Measurements from ENCODE around the gene TMPRSS7. TPM values are rescaled to one million over a fixed set of nuclear protein-coding genes. Genes with fewer than 3 reads are reported as not detected.

TMPRSS7 gene
- total RNA-seq, 4 donors from 2014 or later, result not detected

DNA sequence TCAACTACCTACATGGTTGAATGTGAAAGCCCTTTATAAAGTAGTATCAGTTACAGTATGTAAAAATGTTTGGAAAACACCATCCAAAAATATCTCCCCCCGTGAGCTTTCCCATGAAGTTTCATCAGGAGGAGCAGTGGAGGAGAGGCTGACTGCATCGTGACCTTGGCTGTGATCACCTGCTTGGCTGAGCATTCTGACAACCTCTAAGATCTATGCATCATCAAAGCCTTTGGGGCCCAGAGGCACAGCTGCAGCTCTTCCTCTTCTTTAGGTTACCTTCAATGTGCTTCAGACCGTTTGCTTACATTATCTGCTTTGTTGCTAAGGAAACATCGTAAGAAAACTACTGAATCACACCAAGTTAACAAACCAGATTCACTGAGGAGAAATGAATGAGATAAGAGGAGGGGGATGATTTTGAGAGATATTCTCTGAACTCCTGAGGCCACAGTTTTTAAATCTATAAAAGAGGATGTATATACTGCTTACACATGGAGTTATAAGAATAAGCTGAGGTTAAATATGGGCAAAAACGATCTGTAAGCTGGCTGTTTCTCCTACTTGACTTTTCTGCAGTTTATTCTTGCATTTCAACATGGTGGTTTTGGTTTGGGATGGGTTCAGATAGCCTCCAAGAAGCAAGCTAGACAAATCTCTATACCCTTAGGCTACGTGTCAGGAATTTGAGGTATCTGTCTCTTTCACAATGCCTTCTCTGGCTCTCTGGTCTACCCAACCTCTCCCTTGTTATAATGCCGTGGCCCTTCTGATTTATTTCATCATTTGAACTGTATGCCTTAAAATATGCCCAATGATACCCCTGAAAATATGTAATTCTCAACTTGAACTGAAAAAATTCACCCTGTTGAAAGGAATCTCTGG, 94.5 kb downstream of the TMPRSS7 start:
- 34 to 56% methylated on average over 7 of the region's 7 CpGs for WGBS, 2 donors

DNA sequence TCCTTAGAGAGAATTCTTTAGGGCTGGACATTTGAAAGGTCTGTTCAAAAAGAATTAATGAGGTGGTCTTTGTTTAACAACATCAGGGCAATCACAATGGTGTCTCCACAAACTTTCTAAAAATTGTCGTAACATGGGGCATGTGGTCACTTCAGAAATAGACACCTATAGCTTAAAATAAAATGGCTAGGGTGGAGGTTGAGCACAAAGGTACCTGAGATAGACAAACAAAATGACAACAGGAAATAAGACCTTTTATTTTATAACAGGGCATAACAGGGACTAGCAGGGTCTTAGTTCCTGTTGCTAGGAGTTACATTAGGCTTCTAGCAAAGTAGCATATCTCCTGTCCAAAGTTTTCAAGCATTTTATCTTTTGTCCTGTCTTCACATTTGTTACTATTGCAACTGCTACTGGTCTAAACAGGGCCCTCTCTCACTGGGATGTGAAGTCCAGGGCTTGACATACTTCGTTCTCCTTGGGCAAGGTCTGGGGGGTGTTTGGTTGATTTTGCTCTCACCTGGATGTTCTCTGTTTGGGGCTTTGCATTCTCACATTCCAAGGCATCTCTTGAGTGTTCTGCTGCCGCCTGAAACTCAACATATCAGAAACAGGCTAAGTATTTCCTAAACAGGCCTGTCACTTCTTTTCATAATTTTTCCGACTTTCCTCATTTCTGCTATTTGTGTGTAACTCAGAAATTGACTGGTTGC, 95.5 kb downstream of the TMPRSS7 start:
- H3K9me3 ChIP-seq, result no peaks in the 10 kb centered on the region
- no peak overlapping the region for H3K27ac ChIP-seq
- DNase-seq, result no peak
- H3K36me3 ChIP-seq, result peaks cover 0 to 5% (median 0%) of the 10 kb centered on the region in 3 donors
- no peak overlapping the region for H3K4me3 ChIP-seq
- 77 to 91% methylated on average over 4 of the region's 4 CpGs for WGBS, 2 donors
- intact Hi-C loops (cut with DNase I), result no loop called here
- peaks cover 0 to 25% (median 0%) of the 10 kb centered on the region in 3 donors for H3K4me1 ChIP-seq
- TF ChIP-seq, protein P1, sequence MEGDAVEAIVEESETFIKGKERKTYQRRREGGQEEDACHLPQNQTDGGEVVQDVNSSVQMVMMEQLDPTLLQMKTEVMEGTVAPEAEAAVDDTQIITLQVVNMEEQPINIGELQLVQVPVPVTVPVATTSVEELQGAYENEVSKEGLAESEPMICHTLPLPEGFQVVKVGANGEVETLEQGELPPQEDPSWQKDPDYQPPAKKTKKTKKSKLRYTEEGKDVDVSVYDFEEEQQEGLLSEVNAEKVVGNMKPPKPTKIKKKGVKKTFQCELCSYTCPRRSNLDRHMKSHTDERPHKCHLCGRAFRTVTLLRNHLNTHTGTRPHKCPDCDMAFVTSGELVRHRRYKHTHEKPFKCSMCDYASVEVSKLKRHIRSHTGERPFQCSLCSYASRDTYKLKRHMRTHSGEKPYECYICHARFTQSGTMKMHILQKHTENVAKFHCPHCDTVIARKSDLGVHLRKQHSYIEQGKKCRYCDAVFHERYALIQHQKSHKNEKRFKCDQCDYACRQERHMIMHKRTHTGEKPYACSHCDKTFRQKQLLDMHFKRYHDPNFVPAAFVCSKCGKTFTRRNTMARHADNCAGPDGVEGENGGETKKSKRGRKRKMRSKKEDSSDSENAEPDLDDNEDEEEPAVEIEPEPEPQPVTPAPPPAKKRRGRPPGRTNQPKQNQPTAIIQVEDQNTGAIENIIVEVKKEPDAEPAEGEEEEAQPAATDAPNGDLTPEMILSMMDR (IDR thresholded peaks at IDR 0.05), result no peak
- no peak for TF ChIP-seq POLR2A (IDR thresholded peaks at IDR 0.05)
- H3K27me3 ChIP-seq, result no peaks in the 10 kb centered on the region

More for the DNA sequence above, 94.5 kb downstream of the TMPRSS7 start:
- Histone ChIP-seq H3K36me3 (peaks cover 0 to 5% (median 0%) of the 10 kb centered on the region in 3 donors), H3K27me3 (no peaks in the 10 kb centered on the region), H3K4me1 (peaks cover 0 to 25% (median 0%) of the 10 kb centered on the region in 3 donors), H3K4me3 (no peak overlapping the region), H3K27ac (no peak overlapping the region), H3K9me3 (no peaks in the 10 kb centered on the region)
- TF ChIP-seq POLR2A (IDR thresholded peaks at IDR 0.05), result no peak
- TF ChIP-seq, protein P1 (IDR thresholded peaks at IDR 0.05), result no peak
- intact Hi-C loops (cut with DNase I), result no loop called here
- DNase-seq, result no peak

DNA sequence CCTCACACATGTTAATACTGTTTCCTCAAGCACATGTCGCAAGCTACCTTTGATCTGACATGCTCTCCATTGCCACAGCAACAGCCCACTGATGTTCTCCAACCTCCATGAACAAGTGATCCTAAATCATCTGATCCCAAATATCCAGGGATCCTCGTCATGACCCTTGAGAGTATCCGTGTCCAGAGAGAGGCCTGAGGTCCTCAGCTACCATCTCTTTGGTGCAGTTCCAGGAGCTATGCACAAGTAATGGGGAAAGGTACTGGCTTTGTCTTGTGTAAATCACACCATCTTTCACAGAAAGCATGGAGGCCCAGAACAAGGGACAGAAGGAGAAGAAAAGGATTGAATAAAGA, 96.1 kb downstream of the TMPRSS7 start:
- DNase-seq, result no peak
- no peak overlapping the region for H3K27ac ChIP-seq
- TF ChIP-seq, protein P1 (IDR thresholded peaks at IDR 0.05), result no peak
- TF ChIP-seq POLR2A (IDR thresholded peaks at IDR 0.05), result no peak
- 80 to 100% methylated on average over 2 to 3 of the region's 3 CpGs for WGBS, 2 donors
- intact Hi-C loops (cut with DNase I), result no loop called here
- no peaks in the 10 kb centered on the region for H3K27me3 ChIP-seq
- no peaks in the 10 kb centered on the region for H3K36me3 ChIP-seq
- H3K4me3 ChIP-seq, result no peak overlapping the region
- no peaks in the 10 kb centered on the region for H3K9me3 ChIP-seq
- H3K4me1 ChIP-seq, result peaks cover 0 to 25% (median 0%) of the 10 kb centered on the region in 3 donors

Small RNA genes within 50 kb of the gene (small RNA-seq; reads per million reads assigned to genes)
- gene MIR567, result 0 reads per million in 4 donors

Other genes starting within 250 kb of the TMPRSS7 start
- 10 to 100 TPM in 3 of 4 donors, 1 to 10 TPM in 1; 5.6 to 37.8 (median 19.2) TPM for gene PHLDB2, start 175.5 kb upstream of the TMPRSS7 start, total RNA-seq
- 10 to 100 TPM; 10.2 to 22.5 (median 13.1) TPM for gene ABHD10, start 55.7 kb upstream of the TMPRSS7 start, total RNA-seq
- gene TAGLN3, start 35.8 kb upstream of the TMPRSS7 start, total RNA-seq, result not detected
- gene C3orf52, start 51.7 kb downstream of the TMPRSS7 start, total RNA-seq, result 10 to 100 TPM in 1 of 4 donors, 1 to 10 TPM in 3; 5.7 to 12.7 (median 9.5) TPM
- gene GCSAM, start 98.5 kb downstream of the TMPRSS7 start, total RNA-seq, result 1 to 10 TPM in 2 of 4 donors, under 1 TPM in 2; 0.26 to 3.0 (median 0.85) TPM